Right renal pelvis (tissue), 4 donors: ENCODE data around the gene OR5K1. TPM values are rescaled to one million over a fixed set of nuclear protein-coding genes. Genes with fewer than 3 reads are reported as not detected.

Source experiments
- DNase-seq, 4 donors: peaks; one replicate each; pipeline ENCODE4 v3.0.0-alpha.2; 2013; ENCODE audit warnings: low read depth in 4 of 4, low spot score in 3 of 4, missing footprints in 1 of 4
- polyA plus RNA-seq, 4 donors: library from polyadenylated mRNA; unstranded; fragments of 120-200 nt; gene quantifications; one replicate each; pipeline ENCODE4 v1.2.1, GENCODE V29; 2013; ENCODE audit not compliant: insufficient read length in 4 of 4

The OR5K1 gene
- under 1 TPM in 1 of 4 donors, not detected in 3; 0.19 TPM for polyA plus RNA-seq

DNA sequence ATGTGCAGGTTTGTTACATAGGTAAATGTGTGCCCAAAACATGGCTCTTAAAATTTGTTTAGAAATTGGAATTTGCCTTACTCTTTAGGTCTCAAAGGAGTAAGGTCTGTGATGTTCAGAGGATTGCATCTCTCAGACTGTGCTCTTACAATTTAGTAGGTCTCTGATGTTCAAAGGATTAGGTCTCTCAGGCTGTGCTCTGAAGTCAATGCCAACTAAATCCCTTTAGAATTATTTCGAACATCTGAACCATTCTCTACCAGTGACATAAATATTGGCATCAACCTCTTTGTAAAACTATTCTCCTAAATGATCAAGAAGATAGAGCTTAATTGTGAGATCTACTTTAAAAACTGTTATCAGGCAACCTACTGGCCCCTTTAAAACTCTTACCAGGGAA is at the start of gene OR5K1:
TSS of gene OR5K1 (plus strand) at position 301 of the 400 bp plus-strand sequence. CDS start 6,376 bp downstream, outside the sequence.
- DNase-seq = no peak

DNA sequence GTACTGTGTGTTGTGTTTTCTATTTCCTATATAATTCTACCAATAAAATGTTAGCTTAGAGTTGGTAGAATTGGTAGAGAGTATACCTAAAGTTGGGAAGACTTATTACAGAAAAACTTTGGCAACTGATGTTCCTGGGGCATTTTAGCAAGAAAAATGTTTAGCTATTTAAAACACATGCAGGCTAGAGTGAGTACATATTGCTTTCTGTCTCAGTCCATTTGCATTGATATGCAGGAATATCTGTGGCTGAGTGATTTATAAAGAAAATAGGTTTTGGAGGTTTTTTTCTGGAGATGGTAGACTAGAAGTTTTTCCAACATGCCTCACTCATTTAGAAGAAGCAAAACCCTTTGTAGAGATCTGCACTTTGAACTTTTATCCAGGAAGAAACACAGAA is 30.4 kb upstream of the OR5K1 start:
- DNase-seq = no peak

DNA sequence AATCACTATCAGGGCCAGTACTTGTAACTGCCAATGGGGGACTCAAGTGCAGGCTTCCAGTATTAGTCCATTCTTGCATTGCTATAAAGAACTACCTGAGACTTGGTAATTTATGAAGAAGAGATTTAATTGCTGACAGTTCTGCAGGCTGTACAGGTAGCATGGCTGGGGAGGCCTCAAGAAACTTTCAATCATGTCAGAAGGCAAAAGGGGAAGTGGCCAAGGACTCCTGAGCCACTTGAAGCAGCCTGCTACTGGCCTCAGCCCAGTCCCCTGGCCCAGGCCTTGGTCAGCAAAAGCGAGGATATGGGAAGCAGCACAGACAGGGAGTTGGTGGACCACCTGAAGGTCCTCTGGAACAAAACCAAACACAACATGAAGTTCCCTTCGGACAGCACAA is 29.2 kb upstream of the OR5K1 start:
- DNase-seq = no peak

DNA sequence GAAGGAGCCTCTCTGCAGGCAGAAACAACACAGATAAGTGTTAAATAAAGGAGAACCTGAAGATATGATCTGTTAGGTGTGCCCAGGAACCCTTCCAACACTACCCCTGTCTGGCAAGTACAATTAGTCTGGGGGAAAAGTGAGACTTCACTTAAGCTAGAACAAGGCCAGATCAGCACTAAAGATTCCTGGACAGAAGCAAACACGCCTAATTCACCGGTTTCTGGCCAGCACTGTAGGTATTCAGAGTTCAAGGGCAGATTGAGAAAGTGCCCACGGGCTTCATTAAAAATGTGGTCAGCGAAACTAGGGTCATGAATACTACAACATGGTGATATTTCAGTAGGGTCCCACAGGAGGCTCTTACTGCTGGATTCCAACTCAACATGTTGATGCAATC is 28.6 kb upstream of the OR5K1 start:
- no peak for DNase-seq

DNA sequence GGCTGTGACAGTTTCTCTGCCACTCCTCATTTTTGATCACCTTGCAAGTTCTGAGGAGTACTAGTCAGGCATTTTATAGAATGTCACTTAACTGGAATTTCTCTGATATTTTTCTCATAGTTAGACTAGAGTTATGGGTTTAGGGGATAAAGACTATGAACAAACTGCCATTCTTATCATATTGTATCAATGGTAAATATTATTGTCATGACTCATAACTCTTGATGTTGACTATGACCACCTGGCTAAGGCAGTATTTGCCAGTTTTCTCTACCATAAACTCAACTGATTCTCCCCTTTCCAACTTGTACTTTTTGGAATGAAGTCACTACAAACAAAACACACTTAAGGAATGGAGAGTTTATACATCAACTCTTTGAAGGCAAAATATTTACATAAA is 22.7 kb upstream of the OR5K1 start:
- no peak for DNase-seq

DNA sequence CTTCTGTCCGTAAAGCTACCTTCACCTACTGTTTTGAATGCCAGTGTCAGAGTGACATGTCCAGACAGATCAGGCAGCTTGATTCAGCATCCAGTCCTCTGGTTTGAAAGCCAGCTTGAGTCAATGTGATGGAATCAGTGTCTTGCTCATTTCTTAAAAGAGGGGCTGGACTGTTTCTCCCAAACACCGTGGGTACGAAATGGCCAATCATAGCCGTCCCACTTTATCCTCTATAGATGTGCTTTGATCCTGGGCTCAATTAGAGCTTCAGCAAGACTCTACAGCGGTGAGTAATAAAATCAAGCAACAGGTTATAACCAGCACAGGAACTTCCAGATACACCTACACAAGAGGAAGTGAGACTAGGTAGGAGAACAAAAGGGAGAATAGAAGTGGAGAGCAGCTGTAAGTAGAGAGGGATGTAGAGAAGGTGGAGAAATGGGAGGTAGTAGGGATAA is 17.0 kb upstream of the OR5K1 start:
- DNase-seq = no peak

DNA sequence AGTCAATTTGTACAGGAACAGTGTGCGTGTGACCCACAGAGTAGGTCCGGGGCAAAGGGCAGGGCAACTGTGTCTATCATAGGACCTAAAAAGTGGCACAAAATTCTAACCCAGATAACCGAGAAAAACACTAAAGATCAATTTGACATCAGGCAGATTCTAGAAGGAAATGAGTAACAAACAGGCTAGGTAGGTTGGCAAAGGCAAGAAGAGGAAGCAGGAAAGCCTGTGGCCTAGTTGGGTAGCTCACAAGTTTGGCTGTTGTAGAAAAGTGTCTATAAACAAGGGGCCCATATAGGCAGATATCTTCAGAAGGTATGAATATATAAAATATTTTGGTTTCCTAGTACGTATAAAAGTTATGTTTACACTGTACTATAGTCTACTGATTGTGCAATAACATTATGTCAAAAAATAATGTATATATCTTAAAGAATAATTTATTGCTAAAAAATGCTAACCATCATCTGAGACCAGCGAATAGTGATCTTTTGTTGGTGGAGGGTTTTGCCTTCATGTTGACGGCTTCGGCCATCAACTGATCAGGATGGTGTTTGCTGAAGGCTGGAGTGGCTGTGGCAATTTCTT is 13.3 kb upstream of the OR5K1 start:
- DNase-seq = no peak

DNA sequence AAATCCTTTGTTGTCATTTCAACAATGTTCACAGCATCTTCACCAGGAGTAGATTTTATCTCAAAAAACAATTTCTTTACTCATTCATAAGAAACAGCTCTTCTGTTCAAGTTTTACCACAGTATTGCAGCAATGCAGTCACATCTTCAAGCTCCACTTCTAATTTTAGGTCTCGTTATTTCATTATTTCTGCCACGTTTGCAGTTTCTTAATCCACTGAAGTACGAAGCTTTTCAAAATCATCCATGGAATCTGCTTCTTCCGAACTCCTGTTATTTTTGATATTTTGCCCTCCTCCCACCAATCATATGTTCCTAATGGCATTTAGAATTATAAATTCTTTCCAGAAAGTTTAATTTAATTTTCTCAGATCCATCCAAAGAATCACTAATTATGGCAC is 12.6 kb upstream of the OR5K1 start:
- DNase-seq = no peak

DNA sequence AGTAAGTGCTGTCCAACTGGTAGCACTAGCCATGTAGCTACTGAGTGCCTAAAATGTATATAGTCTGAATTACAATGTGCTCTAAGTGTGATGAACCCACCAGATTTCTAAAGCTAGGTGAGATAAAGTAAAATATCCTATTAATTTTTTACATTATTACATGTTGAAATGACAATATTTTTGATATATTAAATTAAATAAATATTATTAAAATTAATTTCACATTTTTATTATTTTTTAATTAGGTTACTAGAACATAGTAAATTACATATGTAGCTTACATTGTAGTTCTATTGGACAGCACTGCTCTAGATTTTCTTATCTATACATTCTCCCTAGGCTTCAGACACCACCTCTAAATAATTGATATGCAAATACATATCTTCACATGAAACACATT is 9.2 kb upstream of the OR5K1 start:
- DNase-seq = no peak

DNA sequence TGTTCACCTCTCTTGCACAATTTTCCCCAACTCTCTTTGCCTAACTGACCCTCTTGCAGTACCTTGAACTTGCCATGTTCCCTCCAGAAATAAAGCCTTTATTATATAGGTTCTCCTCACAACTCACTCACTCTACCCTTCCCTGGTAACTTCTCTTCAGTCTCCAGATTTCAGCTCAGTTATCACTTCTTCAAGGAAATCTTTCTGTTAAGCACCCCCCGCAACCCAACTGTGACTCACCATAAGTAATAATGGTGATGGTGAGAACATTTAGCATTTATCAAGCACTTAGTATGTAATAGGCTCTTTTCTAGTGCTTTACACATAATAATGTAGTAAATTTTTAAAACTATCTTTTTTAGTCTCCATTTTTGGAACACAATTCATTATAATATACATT is 8.1 kb upstream of the OR5K1 start:
- DNase-seq = no peak

DNA sequence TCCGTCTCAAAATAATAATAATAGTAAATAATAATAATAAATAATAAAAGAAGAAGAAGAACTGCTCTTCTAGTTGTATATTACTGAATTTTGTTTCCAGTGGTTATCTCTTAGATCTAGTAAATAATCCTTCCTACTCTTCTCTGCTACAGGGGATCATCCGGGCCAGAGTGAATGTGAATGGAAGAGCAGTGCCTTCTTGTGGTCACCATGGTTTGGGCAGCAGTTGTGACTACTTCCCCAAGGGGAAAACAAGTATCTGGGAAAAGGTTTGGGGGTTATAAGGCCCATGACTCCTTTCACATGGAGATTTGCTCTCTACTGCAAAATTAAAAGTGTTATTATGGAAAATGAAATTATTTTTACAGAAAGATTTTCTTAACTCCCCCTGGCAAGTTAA is 5.5 kb upstream of the OR5K1 start:
- no peak for DNase-seq

DNA sequence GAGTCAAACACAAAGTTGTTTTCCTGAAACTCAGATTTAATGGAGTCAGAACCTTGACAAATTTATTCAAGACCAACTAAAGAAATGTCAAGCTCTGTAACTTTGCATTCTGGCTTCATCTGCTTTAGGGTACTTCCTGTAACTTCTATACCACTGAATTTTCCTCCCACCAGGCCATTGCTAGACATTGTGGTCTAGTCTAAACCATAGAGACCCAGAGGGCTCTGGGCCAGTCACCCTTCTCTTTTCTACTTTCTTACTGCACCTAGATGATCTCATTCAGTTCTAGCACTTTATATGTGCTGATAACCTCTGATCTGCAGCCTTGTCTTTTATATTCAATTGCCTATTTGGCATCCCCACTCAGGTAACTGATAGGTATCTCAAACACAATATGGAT is 2.8 kb upstream of the OR5K1 start:
- DNase-seq = no peak

DNA sequence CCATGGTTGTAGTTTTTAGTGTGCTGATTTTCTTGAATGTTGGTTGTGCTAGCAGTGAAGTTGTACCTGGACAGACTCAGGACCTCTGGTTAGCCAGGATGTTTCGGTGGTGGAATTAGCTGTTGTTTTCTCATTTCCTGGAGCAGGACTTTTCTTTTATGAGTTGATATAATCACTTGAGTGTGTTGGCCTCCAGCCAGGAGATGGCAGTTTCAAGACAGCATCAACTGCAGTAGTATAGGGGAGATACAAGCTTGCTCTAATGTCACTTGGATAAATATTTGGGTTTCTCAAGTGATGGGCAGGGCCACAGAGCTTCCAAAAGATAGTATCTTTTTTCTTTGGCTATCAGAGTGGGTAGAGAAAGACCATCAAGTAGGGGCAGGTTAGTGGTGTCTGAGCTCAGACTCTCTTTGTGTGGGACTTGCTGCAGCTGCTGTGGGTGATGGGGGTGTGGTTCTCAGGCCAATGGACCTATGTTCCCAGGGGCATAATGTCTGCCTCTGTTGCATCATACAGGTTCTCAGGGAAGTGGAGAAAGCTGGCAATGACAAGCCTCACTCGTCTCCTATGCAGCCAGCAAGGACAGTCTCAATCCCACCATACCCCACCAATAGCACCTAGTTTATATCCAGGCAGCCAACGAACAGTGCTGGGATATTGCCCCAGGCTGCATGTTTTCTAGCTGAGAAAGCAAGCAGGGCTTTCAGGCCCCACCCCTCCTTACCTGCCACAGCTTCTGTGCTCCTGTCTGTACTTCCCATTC is 19.9 kb downstream of the OR5K1 start:
- no peak for DNase-seq

DNA sequence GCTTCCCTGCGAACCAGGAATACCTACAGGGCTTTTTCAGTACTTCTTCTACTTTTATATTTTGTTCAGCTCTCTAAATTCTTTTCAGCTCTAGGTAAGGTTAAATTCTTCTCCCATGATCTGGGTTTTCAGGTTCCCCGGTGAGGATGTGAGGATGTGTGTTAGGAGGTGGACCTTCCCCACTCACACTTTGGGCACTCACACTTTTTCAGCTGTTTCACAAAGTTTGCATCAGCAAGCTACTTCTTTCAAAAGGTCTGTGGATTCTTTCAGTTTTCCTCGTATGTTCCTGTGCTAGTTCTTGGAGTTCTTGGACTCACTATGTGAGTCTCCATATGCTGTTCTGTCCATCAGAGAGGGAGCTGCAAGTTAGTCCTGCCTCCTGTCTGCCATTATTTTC is 20.6 kb downstream of the OR5K1 start:
- no peak for DNase-seq

DNA sequence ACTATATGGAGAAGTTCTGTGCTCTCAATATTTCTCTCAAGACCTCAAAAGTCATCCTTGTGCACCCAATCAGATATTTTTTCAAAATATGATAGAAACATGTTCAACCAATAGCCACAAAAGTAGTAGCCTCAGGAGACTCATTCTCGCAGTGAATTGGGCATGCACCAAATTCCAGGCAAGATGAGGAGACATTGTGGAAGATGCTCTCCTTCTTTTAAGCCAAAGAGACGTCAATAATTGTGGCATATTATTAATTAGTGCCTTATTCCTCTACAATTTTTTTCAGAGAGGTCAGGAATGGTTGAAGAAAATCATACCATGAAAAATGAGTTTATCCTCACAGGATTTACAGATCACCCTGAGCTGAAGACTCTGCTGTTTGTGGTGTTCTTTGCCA is 34.4 kb downstream of the OR5K1 start, which contains the start of gene OR5K2:
TSS of gene OR5K2 (plus strand) at position 301 of the 400 bp plus-strand sequence. CDS start at position 301, 0 bp downstream.
- no peak for DNase-seq

DNA sequence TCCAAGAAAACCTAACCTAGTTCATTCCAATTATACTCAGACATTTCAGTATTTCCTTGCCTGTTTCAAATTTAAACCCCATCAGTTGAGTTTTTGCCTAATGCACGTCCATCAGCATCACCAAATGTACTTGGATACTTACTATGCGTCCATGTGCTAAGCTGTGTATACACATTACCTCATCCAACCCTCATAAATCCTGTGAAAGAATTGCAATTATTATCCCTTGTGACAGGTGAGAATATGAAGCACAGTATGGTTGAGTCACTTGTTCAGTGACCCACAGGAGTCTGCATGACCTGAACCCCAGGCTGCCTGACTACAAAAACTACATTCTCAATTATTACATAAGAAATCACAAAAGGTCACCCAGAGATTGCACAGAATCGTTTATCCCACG is 37.0 kb downstream of the OR5K1 start:
- no peak for DNase-seq

DNA sequence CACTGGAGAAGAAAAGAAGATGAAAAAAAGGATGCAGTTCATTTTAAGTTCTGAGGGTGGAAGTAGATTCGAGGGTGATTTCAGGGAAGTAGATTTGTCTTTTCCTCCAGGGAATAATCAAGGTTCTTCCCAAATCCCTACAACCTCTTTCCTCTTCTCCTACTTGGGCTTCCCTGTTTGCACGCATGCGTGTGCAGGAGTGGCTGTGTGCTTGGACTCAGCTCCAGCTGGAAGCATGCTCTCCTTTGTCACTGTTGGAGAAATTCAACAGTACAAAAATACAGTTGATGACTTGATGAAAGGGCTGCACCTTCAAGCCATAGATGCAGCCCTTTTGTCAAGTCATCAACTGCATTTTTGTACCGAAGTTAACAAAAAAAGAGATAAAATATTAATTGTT is 38.3 kb downstream of the OR5K1 start:
- no peak for DNase-seq

DNA sequence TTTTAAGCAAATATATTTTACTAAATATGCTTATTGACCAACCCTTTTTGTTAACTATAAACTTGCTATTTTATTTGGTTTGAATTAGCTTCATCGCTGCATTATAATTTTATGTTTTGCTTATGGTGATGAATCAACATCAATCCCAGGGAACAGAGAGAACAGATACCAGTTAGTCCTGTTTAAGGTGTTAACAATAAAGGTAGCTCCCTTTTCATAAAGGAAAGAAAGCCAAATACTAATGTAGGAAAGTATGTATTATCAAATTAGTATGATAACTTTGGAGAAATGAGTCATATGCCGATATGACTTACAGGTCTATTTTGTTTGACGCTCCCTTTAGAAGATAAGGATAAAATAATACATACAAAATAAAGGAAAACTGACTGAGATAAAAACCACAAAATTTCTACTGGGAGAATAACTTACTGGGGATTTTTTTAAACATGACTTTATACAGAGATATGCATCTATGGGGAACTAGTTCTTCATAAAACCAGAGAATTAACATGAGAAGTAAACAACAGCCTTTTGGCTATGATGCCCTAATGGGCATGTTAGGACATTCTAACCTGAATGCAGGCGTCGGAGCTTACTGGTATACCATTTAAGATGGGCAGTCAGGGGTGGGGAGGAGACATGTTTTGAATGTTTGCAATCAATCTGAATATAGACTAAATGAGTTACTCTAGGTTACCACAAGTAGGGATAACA is 39.0 kb downstream of the OR5K1 start:
- no peak for DNase-seq

DNA sequence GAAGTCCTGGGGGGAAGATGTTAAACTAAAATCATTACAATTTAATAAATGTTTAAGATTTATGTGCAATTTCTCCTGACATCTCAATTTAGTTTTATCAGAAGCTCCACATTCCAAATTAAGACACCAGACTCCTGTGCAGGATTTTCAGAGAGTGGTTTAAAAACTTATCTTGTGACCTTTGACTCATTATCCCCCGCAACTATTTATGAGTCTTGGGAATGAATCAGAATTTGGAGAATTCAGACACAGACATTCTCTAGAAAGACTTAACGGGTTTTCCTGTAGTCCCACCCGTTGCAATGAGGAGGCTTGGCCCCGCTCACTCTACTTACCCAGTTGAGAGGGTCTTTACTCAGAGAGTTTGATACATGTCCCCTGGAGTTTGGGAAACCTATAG is 41.5 kb downstream of the OR5K1 start:
- DNase-seq = no peak

DNA sequence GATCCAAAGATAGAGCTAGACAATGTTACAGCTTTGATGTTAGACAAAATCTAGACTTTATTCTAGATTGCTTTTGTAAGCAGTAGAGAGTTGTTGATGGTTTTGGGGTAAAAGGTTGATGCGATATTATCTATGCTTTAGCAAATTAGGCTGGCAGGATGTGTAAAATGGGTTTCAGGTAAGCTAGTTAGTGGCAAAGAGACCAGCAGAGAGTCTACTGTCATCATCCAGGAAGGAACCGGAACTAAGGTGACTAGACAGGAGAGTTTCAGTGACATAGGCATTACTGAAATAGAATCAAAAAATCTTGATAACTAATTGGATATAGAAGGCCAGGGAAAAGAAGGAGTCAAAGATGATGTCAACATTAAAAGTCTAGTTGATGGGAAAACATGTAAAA is 45.6 kb downstream of the OR5K1 start:
- DNase-seq = no peak

DNA sequence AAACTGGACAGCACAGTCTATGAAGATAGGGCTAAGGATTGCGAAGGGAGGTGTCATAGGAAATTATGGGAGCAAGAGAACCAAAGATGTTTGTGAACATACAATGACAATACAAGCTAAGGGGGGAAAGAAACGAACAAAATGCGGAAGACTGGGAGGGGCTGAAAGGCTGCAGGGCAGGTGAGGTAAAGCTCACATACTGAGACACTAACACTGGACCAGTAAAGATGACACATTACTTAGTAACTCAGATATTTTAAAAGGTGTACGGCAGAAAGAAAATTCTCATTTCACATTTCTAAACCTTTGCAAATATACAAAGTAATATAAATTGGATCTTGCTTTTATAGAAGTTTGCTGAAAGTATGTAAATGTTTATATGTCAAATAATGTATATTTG is 49.6 kb downstream of the OR5K1 start:
- no peak for DNase-seq

DNA sequence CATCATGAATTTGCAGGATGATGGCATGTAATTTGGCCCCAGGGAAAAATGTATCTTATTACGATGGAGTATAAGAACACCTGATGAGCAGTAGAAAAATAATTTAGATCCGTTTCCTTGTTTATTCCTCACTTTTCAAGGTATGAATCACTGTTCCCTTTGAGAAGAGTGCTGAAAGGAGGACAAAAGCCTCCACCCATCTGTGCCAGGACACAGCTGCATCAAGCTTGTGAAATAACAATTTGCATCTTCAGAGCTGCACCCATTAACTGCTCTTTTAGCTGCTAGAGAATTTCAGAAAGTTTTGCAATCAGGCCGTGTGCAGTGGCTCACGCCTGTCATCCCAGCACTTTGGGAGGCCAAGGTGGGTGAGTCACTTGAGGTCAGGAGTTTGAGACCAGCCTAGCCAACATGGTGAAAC is 50.1 kb downstream of the OR5K1 start:
- DNase-seq = no peak
